Left lobe of liver (tissue), 2 donors: ENCODE measurements around the gene RHOBTB1. TPM values are rescaled to one million over a fixed set of nuclear protein-coding genes. Genes with fewer than 3 reads are reported as not detected.
"Not testable (repeated sequence)": the region's sequence is repeated elsewhere in the genome, so short reads cannot be mapped to it uniquely, and the experiment has no call there.

Experiments used
- ATAC-seq: fragments of 200-7000 bp; cut with Tn5 transposase; one replicate; pipeline ENCODE4 v1.9.1; 2020; ENCODE audit warnings: mild to moderate bottlenecking, moderate library complexity
- DNase-seq: peaks from one replicate; pipeline ENCODE4 v3.0.0-alpha.2; 2020; ENCODE audit warnings: low spot score
- total RNA-seq: library from RNA; stranded (reverse); gene quantifications from one replicate; pipeline ENCODE4 v1.2.1, GENCODE V29; 2021
- donor health status: DM: no; HTN: no; CAD: no; lungs with moderate emphysema.
- donor health status: DM: no; HTN: yes; CAD: no.

RHOBTB1 gene, protein sequence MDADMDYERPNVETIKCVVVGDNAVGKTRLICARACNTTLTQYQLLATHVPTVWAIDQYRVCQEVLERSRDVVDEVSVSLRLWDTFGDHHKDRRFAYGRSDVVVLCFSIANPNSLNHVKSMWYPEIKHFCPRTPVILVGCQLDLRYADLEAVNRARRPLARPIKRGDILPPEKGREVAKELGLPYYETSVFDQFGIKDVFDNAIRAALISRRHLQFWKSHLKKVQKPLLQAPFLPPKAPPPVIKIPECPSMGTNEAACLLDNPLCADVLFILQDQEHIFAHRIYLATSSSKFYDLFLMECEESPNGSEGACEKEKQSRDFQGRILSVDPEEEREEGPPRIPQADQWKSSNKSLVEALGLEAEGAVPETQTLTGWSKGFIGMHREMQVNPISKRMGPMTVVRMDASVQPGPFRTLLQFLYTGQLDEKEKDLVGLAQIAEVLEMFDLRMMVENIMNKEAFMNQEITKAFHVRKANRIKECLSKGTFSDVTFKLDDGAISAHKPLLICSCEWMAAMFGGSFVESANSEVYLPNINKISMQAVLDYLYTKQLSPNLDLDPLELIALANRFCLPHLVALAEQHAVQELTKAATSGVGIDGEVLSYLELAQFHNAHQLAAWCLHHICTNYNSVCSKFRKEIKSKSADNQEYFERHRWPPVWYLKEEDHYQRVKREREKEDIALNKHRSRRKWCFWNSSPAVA
- total RNA-seq = 3.6 TPM

DNA sequence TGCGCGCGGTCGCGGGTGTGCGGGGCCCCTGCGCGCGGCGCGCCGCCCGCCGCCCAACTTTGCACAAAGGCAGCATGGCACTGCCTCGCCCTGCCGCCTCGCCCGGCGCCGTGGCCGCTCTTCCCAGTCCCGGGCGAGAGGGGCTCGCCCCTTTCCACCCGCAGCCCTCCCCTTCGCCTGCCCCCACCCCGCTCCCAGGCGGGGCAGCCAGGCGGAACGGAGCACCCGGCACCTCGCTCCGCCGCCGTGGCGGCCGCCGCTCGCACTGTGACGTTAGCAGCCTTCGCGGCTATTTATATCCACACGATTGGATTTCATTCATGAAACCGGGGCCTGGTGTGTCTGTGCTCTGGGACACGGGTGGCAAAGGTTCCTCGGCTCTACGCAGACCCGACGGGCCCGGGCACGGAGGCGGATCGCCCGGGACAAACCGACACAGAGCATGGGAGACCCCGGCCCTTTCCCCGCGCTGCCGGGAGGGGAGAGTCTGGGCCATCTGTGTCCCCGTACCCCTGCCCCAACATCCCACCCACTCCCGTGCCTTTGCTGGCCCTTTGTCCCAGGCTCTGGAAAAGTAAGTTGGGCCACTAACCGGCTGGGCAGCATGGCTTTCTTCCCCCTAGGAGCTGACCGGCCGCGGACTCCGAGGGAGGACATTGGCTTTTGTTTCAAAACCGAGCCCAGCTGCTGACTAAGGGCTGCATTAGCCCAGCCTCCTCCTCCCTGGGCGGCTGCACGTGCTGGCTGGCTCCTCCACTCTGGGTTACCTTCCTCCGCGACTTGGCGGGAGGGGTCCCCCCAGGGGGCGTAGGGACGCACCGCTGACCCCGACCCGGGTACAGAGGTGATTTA lies at the start of gene RHOBTB1:
TSS of gene RHOBTB1 (minus strand) at position 128 of the 852 bp plus-strand sequence. CDS start 32,643 bp downstream, outside the sequence.
- ATAC-seq = peak; percentile 84
- peak; percentile 72 for DNase-seq

DNA sequence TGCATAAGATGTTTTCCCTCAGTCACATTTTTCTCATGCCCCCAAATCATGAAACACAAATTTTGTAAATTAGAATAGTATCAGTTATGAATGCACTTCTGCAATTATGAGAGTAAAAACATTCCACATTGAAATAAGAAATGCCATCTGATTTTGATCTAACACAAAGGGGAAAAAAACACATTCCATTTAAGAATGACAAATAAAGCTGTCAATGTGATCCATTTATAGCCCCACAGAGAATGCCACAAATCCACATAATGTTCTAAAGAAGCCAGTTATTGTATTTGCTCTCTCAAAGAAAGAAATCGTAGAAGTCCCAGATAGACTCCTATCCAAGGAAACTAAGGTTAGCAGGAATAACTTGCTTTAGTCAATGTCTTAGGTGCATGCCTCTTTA lies 48.7 kb upstream of the RHOBTB1 start:
- DNase-seq (no peak), ATAC-seq (no peak)

DNA sequence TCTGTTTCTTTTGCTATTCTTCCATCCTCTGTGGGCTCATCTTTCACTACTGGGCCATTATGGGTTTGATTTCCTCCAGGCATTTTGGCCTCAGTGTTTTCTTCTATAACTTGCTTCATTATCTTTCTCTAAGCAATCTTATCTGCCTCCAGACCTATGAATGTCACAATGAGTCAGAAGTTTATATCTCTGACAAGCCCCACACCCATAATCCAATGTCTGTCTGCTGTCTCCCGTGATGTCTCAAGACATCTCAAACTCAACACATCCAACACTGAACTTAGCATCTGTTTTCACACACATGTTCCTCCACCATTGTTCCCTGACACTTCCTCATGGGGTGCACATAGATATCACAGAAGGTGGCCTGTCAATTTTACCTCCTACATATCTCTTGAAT lies 46.7 kb upstream of the RHOBTB1 start:
- ATAC-seq = no peak
- DNase-seq = no peak

DNA sequence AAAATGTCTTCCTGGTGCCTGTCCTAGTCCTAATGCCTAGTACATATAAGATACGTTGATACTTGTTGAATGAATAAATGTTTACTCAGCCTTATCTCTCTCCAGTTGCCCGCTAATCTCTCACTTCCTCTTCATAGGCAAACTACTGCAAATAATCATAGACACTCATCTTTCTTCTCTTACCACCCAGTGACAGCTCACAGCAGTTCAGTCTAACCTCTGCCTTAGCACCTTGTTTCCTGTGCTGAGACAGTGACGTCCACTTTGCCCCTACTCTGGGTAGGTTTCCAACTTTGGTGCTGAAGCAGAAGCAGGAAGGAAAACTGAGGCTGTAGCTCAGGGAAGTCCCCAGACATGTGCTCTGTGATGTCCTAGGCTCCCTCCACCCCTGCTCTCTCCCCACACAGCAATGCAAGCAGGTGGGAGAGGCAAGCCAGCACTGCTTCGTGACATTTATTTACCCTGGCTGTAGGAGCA lies 45.5 kb upstream of the RHOBTB1 start:
- ATAC-seq (no peak), DNase-seq (no peak)

DNA sequence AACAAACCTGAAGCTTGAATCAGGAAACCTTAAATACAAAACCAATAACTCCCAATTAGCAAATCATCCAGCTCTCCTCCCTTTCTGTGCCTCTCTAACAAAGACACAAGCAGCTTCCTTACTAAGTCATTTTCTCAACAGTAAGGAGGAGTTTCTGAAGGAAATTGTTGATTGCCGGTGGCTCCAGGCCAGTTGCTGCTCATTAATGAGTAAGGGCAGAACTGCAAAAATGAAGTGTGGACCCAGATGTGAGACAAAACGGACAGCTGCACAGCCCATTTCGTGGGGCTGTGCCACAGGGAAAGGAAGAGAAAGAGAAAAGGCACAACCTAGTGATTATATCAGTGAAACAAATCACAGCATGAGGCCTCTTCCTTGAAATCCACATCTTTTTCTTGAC lies 42.8 kb upstream of the RHOBTB1 start:
- no peak for ATAC-seq
- DNase-seq = no peak

DNA sequence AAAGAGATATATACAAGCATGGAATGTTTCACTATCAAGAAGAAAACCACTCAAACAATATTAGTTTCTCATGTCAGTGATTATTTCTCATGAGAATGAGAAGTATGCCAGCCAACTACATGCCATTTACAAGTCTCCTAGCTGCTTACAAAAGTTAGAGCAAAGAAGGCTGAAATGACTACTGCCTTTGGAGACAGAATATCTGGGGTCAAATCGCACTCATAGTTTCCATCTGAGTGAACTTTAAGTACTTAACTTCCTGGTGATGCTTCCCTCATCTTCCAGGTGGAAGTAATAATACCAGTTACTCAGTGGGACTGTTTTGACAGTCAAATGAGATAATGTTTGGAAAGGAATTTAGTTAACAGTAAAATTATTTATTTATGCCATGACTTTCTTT lies 42.0 kb upstream of the RHOBTB1 start:
- no peak for DNase-seq
- no peak for ATAC-seq

DNA sequence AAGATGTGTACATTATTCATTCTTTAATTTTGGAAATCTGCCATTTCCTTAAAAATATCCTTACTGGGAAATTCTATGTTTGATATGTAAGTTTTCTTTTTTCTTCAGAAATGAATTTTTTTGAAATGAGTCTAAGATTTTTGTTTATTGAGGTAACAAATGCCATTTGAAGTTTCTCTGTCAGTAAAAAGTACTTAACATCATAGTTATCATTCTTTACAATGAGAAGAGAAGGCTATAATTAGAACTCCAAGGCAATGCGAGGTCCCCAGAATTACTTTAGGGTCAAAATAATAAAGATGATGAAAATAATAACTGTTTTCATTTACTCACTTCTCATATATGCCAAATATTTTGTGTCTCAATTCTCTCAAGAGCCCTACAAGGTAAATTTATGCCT lies 37.0 kb upstream of the RHOBTB1 start:
- ATAC-seq = no peak
- DNase-seq = no peak

DNA sequence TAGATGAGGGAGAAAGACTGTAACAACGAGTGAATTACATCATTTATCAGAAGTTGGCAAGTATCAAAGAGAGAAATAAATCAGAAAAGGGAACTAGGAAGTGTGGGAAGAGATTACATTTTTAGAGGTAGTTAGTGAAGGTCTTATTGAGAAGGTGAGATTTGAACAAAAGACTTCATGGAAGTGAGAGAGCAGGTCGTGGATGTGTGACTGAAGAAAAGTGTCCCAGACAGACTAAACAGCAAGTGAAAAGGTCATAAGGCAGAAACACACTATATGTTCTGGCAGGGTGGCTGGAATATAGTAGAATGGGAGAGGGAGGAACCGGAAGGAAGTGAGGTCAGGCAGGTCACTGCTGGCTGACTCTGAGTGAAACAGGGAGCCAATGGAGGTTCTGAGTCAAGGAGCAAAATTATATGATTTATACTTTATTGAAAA lies 35.7 kb upstream of the RHOBTB1 start:
- ATAC-seq = no peak
- DNase-seq = no peak

DNA sequence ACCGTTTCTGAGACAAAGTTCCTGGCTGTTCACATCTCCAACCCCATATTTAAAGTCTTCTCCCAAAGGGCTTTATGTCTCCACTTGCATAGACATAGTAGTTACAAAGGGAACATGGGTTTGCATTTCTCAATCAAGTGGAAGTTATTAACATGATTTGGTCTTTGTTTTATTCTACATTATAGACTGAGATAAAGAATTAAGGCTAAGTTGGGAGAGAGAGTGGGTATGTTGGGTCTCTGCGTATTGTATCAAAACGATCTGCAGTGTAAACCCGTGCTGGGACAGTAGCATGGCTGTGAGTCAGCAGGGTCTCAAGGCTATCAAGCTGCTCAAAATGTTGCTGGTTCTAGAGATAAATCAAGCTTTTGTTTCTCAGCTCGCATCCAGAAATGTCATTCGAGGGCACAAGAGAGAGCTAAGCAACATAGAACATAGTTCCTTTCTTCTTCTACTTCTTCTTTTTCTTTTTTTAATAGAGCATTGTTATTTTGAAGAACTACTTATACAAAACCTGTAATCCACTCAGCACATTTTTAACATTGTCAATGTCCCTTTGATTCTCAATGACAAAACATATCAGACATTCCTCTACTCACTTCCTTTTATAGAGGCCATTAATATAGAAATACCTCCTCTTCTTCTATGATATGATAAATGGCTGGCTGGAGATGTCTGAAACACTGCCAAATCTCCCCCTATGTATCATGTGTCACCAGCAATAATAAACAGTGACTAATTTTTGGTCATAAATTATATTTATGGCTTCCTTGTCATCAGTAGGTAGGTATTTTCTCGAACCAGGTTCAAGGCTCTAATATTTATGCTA lies 34.5 kb upstream of the RHOBTB1 start:
- DNase-seq (no peak), ATAC-seq (no peak)

DNA sequence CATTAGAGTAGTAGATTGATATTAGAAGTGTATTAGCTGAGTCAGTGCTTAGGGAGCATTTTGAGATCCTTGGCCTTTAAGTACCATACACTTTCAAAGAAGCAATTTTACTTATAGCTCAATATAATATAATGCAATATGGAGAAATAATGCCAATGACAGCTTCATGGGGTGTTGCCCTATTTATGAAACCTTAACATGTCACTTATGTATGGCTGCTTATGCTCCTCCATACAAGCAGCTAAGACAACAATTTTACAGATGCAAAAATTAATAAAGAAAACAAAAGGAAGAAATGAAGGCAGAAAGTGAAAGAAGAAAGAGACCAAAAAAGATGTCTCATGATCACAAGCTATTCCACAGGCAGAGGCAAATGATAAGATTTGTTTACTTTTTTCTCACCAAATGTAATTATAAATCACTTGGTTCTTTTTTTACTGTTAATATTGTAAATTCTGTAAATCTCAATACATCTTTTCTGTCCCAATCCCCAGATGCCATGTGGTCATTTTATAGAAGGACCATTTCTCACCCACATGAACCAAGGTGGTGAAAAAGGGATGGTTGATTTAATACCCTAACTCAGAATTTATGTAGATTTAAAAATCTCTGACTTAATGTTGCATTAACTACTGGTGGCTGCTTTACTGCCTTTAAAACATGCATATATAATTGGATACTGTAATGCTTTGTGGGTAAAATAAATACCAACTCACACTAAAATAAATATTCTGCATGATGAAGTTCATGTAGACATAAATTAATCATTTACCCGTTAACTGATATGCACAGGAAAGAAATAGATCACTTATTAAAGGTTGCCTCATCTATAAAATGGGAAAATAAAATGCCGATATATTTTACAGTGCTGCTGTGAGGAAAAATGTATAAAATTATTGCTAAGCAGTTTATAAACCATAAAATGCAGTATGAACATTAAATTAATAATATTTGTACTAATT lies 33.5 kb upstream of the RHOBTB1 start:
- ATAC-seq (peak; percentile 73), DNase-seq (no peak)

DNA sequence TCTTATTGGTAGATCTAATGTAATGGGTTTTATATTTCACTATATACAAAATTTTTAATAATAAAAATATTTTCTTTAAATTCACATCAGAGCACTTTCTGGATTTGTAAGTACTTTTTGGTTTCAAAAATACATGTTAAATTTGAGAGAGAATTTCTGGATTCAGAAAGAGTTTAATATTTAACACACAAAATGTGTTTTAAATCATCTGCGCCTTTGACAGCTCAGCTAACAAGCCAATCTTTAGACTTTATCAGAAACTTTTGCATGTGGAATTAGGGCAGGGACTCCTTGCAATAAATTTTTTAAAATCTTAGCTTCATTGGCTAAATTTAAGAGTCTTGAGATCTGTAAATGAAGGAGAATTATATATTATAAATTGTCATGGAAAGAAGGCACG lies 32.7 kb upstream of the RHOBTB1 start:
- ATAC-seq = no peak
- no peak for DNase-seq

DNA sequence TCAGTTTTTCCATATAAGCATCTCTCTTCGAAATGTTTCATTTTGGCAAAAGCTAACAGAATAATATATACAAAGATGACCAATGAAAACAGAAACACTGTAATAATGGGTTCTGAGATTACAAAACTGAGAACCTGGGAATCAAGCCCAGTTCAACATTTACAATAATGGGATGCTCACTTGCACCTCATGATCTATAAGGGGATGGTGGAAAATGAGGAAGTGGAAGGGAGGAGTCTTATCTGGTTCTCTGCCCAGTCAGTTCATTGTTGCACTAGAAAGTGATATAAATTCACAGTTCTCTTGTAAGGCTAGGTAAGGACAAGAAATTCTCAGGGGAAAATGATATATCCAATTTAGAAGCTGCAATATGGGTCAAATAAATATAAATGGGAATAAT lies 31.7 kb upstream of the RHOBTB1 start:
- ATAC-seq (no peak), DNase-seq (no peak)

DNA sequence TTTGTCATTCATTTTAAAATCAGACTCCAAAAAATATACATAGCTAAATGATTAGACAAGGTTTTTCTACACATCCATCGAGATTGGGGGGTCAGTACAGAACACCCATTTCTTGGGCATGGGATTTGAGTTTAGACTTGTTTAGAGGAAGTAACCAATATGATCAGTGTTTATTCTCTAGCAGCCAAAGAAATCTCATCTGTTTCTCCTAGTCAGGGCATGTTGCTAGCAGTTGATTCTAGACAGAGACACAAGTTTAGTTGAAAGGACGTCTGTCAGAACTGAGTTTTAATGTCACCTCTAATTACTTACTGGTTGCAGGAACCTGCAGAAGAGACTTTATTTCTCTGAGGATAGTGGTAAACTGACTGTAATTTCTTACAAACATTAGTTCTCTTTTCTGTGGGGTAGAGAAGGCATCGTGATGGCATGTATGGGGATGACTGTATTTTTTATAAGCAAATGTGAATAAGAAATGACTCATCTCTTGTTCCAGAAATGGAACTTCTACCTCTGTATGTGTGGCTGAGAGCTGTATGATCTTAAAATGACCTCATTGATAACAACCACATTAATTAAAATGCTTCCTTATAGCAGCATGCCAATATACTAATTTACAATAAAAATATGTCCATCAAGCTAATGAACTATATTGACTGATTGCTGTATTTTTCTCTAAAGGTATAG lies 30.6 kb upstream of the RHOBTB1 start:
- DNase-seq (no peak), ATAC-seq (no peak)

DNA sequence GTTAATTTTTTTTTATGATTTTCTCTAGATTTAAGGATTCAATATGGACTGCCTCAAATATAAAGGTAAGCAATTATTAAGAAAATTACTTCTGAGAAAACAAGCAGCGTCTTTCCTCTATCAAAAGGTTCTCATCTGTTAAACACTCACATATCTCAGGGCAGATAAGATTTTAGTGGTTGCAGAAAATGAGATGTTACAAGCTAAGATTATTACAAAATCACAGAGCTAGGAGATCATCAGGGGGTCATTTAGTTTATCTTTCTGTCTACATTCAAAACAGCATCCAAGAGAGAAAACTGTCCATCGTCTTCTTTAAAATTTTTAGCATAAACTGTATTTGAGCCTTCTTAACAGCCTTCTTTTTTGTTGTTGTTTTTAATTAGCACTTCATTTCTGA lies 29.1 kb upstream of the RHOBTB1 start:
- DNase-seq (no peak), ATAC-seq (no peak)

DNA sequence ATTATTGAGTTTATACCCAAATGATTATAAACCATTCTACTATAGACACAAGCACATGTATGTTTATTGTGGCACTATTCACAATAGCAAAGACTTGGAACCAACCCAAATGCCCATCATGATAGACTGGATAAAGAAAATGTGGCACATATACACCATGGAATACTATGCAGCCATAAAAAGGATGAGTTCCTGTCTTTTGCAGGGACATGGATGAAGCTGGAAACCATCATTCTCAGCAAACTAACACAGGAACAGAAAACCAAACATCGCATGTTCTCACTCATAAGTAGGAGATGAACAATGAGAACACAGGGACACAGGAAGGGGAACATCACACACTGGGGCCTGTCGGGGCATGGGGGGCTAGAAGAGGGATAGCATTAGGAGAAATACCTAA lies 28.2 kb upstream of the RHOBTB1 start:
- not testable (repeated sequence) for ATAC-seq, DNase-seq

DNA sequence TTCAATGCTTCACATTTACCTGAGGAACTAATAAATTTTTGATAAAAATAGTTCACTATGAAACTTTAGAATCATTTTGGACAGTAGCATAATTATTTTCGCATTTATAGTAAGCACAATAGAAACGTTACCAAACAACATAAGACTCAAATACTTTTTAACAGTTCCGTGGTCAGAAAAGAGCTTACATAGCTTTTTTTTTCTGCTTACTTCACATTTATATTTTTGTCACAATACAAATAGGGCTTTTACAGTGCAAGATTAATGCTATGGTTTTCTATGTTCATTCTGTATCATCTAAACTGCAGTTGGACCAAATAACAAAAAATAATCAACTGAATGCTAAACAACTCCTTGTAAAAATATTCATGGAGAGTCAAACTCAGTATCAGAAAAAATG lies 26.5 kb upstream of the RHOBTB1 start:
- ATAC-seq = no peak
- DNase-seq = no peak

DNA sequence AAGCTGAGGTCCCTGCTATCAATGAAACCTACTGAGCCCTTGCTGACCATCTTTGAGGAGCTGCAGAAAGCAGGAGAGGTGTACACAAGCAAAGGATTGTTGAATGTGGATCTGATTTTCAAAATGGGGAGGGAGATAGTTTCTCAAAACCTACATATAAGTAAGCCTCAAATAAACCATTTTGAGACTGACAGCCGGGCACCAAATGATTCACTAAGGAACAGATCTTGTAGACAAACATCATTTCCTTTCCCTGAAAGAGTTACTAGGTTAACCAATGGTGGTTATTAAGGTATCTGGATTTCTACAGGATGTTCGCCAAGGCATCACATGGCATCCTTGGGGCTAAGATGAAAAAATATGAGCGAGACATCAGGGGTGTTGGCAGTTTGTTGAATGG lies 24.5 kb upstream of the RHOBTB1 start:
- ATAC-seq (no peak), DNase-seq (no peak)

DNA sequence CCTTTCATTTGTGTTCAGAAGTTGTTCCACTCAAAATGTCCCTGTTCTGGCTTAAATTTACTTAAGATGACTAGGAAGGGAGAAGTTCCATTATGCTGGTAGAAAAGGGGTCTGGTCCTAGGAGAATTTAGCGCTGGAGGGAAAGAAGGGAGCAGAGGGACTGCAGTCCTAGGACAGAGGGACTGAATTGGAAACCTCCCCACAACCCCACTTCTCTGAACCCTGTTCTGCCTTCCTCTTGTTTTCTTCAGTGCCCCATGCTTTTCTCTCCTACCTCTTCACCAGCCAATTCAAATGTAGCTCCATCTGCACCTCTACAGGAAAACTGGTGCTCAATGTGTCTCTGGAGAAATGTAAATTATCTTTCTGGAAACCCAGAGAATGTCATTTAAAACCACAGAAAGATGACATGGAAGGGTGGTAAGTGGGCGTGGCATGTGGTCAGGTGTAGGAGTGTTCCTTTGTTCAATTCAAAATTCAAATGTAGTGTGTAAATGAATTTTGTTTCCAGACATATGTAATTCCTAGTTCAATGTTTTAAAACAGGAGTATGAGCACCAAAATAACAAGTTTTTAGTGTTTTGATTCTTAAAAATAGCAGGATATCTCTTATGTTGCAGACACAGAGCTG lies 24.0 kb upstream of the RHOBTB1 start:
- DNase-seq = no peak

More for the DNA sequence above, 24.0 kb upstream of the RHOBTB1 start:
- no peak for ATAC-seq
